Lower leg skin (tissue), 4 donors: Measurements from ENCODE around the gene SCGN. TPM values are rescaled to one million over a fixed set of nuclear protein-coding genes. Genes with fewer than 3 reads are reported as not detected.

Experiments used
- DNase-seq, 2 donors: peaks; one replicate each; pipeline ENCODE4 v3.0.0-alpha.2; 2019; ENCODE audit warnings: low spot score in 2 of 2
- H3K4me3 ChIP-seq: fragments of 200-600 bp; sonication (generic); 2 replicates; pipeline ENCODE4 v1.5.1; 2017; ENCODE audit warnings: mild to moderate bottlenecking, low read depth; ENCODE audit not compliant: poor library complexity, severe bottlenecking
- CTCF ChIP-seq, 3 donors: fragments of 450-650 bp; IDR thresholded peaks; one replicate each; pipeline ENCODE4 v1.5.1; 2016; ENCODE audit warnings: antibody characterized with exemption in 3 of 3, mild to moderate bottlenecking in 3 of 3, moderate library complexity in 2 of 3
- POLR2A ChIP-seq, 2 donors: fragments of 450-650 bp; IDR thresholded peaks; one replicate each; pipeline ENCODE4 v1.6.1; 2016 to 2017; ENCODE audit warnings: antibody characterized with exemption in 2 of 2, mild to moderate bottlenecking in 1 of 2, moderate library complexity in 1 of 2
- WGBS, 2 donors: methylation state at CpG; one replicate each; pipeline ENCODE4 v1.1.5; 2018; 5-methylcytosine and 5-hydroxymethylcytosine counted together
- intact Hi-C: fragments of 100-400 bp; cut with DNase I; formaldehyde crosslinking; loops from one replicate; pipeline ENCODE4 v1.15.0; 2023; ENCODE audit warnings: low total_unique reads
- total RNA-seq, 4 donors: library from RNA; depleted of rRNA; stranded (reverse); fragments of >200 nt; gene quantifications; one replicate each; pipeline ENCODE4 v1.1.0, GENCODE V29; 2016

SCGN gene
- total RNA-seq, 4 donors from 2014 or later = not detected

GRCh38 chr6:25710287-25710686, 58.3 kb downstream of the SCGN start:
- intact Hi-C loops = no loop called here

GRCh38 chr6:25713824-25714223, 61.8 kb downstream of the SCGN start:
- TF ChIP-seq POLR2A (IDR thresholded peaks at IDR 0.05) (no peak), CTCF (IDR thresholded peaks at IDR 0.05) (no peak)
- H3K4me3 ChIP-seq = no peak overlapping the region
- intact Hi-C loops = no loop called here
- no peak for DNase-seq
- 64 to 74% methylated on average over 1 of the region's 1 CpG for WGBS, 2 donors

More at GRCh38 chr6:25710287-25710686, 58.3 kb downstream of the SCGN start:
- no peak for DNase-seq
- TF ChIP-seq POLR2A (IDR thresholded peaks at IDR 0.05) = no peak
- no peak for TF ChIP-seq CTCF (IDR thresholded peaks at IDR 0.05)
- no peak overlapping the region for H3K4me3 ChIP-seq
- WGBS, 2 donors = 77 to 93% methylated on average over 14 of the region's 14 CpGs

GRCh38 chr6:25714765-25715164, 62.8 kb downstream of the SCGN start:
- DNase-seq = no peak
- WGBS, 2 donors = 20 to 51% methylated on average over 3 of the region's 3 CpGs
- no peak overlapping the region for H3K4me3 ChIP-seq
- intact Hi-C loops = no loop called here
- TF ChIP-seq CTCF (IDR thresholded peaks at IDR 0.05) (no peak), POLR2A (IDR thresholded peaks at IDR 0.05) (no peak)

- no peak for DNase-seq
- no peak for TF ChIP-seq CTCF (IDR thresholded peaks at IDR 0.05)
- no peak for TF ChIP-seq POLR2A (IDR thresholded peaks at IDR 0.05)
- 90 to 91% methylated on average over 4 of the region's 4 CpGs for WGBS, 2 donors
- intact Hi-C loops = no loop called here
- H3K4me3 ChIP-seq = no peak overlapping the region
Measured at GRCh38 chr6:25715794-25716193, 63.8 kb downstream of the SCGN start.

GRCh38 chr6:25717866-25718740, 66.1 kb downstream of the SCGN start:
- no peak overlapping the region for H3K4me3 ChIP-seq
- WGBS, 2 donors = 44 to 55% methylated on average over 6 of the region's 6 CpGs
- intact Hi-C loops = no loop called here
- no peak for DNase-seq
- no peak for TF ChIP-seq CTCF (IDR thresholded peaks at IDR 0.05)
- no peak for TF ChIP-seq POLR2A (IDR thresholded peaks at IDR 0.05)
